NCI-H1436 (cell line): ENCODE data around the gene NOD1.

Source experiments
- DNase-seq: peaks from one replicate; lab custom pipeline; 2025; lab: John Stamatoyannopoulos, UW

NOD1 gene

GRCh38 chr7:30470163-30470770, 8.3 kb downstream of the NOD1 start:
- no peak for DNase-seq

- DNase-seq, result no peak
These were observed 9.3 kb downstream of the NOD1 start for GRCh38 chr7:30469303-30469702.

- no peak for DNase-seq
These were observed 9.8 kb downstream of the NOD1 start for GRCh38 chr7:30468791-30469190.

- DNase-seq, result no peak
These were observed 10.5 kb downstream of the NOD1 start for GRCh38 chr7:30468041-30468440.

- no peak for DNase-seq
These were observed 11.3 kb downstream of the NOD1 start for GRCh38 chr7:30467271-30467670.

GRCh38 chr7:30466266-30466665, 12.3 kb downstream of the NOD1 start:
- DNase-seq, result no peak

GRCh38 chr7:30465811-30466180, 12.8 kb downstream of the NOD1 start:
- DNase-seq, result no peak

- no peak for DNase-seq
These were observed 13.4 kb downstream of the NOD1 start for GRCh38 chr7:30465046-30465810.

- DNase-seq, result no peak
These were observed 14.3 kb downstream of the NOD1 start for GRCh38 chr7:30464231-30464671.

GRCh38 chr7:30463405-30464145, 15.0 kb downstream of the NOD1 start:
- no peak for DNase-seq

GRCh38 chr7:30462179-30462578, 16.4 kb downstream of the NOD1 start:
- DNase-seq, result no peak

GRCh38 chr7:30460246-30460633, 18.3 kb downstream of the NOD1 start:
- no peak for DNase-seq

- DNase-seq, result no peak
These were observed 18.9 kb downstream of the NOD1 start for GRCh38 chr7:30459591-30460245.

GRCh38 chr7:30458311-30458710, 20.3 kb downstream of the NOD1 start:
- no peak for DNase-seq

GRCh38 chr7:30453921-30454320, 24.7 kb downstream of the NOD1 start:
- DNase-seq, result no peak

GRCh38 chr7:30453016-30453415, 25.6 kb downstream of the NOD1 start:
- DNase-seq, result no peak

GRCh38 chr7:30452280-30452930, 26.2 kb downstream of the NOD1 start:
- no peak for DNase-seq

GRCh38 chr7:30451539-30452279, 26.9 kb downstream of the NOD1 start:
- no peak for DNase-seq

- no peak for DNase-seq
These were observed 27.5 kb downstream of the NOD1 start for GRCh38 chr7:30450983-30451497.

- no peak for DNase-seq
These were observed 28.2 kb downstream of the NOD1 start for GRCh38 chr7:30450240-30450982.
